PFSK-1 (cell line): Measurements from ENCODE around the gene PTGFR.

Experiments used
- POLR2AphosphoS5 ChIP-seq: IDR thresholded peaks from 2 replicates; pipeline ENCODE4 v1.6.1; 2012; ENCODE audit warnings: low read depth, mild to moderate bottlenecking, control low read depth, low read length, moderate library complexity
- REST ChIP-seq, 2 experiments: IDR thresholded peaks; 2 replicates each; pipeline versions ENCODE4 v1.6.1 to v1.8.0; 2011 to 2012; ENCODE audit warnings: low read depth in 2 of 2, low read length in 2 of 2, control low read depth in 1 of 2, inconsistent platforms in 1 of 2, mild to moderate bottlenecking in 1 of 2, moderate library complexity in 1 of 2; ENCODE audit not compliant: insufficient read depth in 1 of 2

- TF ChIP-seq POLR2AphosphoS5 (no peak), REST (IDR thresholded peaks at IDR 0.05; ENCODE audit: insufficient read depth in 1 of 2, low read depth in 2 of 2, low read length in 2 of 2) (no peak)
Measured at GRCh38 chr1:78520843-78521242, 30.1 kb downstream of the PTGFR start.
